Spleen (tissue), 11 donors: ENCODE data around the gene RYR1. TPM values are rescaled to one million over a fixed set of nuclear protein-coding genes. Genes with fewer than 3 reads are reported as not detected.

Experiments
- DNase-seq: peaks from one replicate; pipeline ENCODE4 v3.0.0-alpha.2; 2020
- H3K27ac ChIP-seq, 8 donors: fragments of 200-600 bp; sonication (generic) in 7 of 8; 1 replicate in 4 of 8; 2 replicates in 4 of 8; pipeline versions ENCODE4 v1.5.0 to v1.8.0; 2016 to 2021; ENCODE audit warnings: inconsistent platforms in 4 of 8, mild to moderate bottlenecking in 4 of 8, moderate library complexity in 1 of 8
- H3K27me3 ChIP-seq, 7 donors: fragments of 200-600 bp; sonication (generic) in 6 of 7; replicated peaks in 1 of 7; 1 replicate in 4 of 7; 2 replicates in 3 of 7; pipeline versions ENCODE4 v1.5.0 to v1.8.0; 2016 to 2021; ENCODE audit warnings: inconsistent platforms in 3 of 7, mild to moderate bottlenecking in 1 of 7
- H3K36me3 ChIP-seq, 6 donors: fragments of 200-600 bp; sonication (generic) in 5 of 6; 1 replicate in 4 of 6; 2 replicates in 2 of 6; pipeline versions ENCODE4 v1.5.0 to v1.8.0; 2016 to 2021; ENCODE audit warnings: inconsistent platforms in 2 of 6
- H3K4me1 ChIP-seq, 6 donors: fragments of 200-600 bp; sonication (generic) in 5 of 6; 1 replicate in 3 of 6; 2 replicates in 3 of 6; pipeline versions ENCODE4 v1.5.0 to v1.8.0; 2016 to 2021; ENCODE audit warnings: inconsistent platforms in 3 of 6
- H3K4me3 ChIP-seq, 8 donors: fragments of 200-600 bp; sonication (generic) in 7 of 8; 1 replicate in 4 of 8; 2 replicates in 4 of 8; pipeline versions ENCODE4 v1.5.0 to v1.8.0; 2016 to 2021; ENCODE audit warnings: inconsistent platforms in 4 of 8, mild to moderate bottlenecking in 4 of 8, moderate library complexity in 2 of 8
- H3K9me3 ChIP-seq, 8 donors: fragments of 200-600 bp; sonication (generic) in 7 of 8; 1 replicate in 4 of 8; 2 replicates in 4 of 8; pipeline versions ENCODE4 v1.5.0 to v1.8.0; 2016 to 2021; ENCODE audit warnings: inconsistent platforms in 4 of 8
- CTCF ChIP-seq, 11 experiments: fragments of 200-600 bp in 7 of 11; fragments of 450-650 bp in 4 of 11; sonication (generic) in 4 of 11; IDR thresholded peaks in 8 of 11; conservative IDR thresholded peaks in 3 of 11; 1 replicate in 7 of 11; 2 replicates in 4 of 11; pipeline versions ENCODE4 v1.4.0 to v1.8.0; 2016 to 2021; ENCODE audit warnings: antibody characterized with exemption in 11 of 11, inconsistent platforms in 4 of 11, mild to moderate bottlenecking in 1 of 11
- POLR2A ChIP-seq, 3 donors: fragments of 450-650 bp; IDR thresholded peaks; one replicate each; pipeline ENCODE4 v1.5.1; 2017; ENCODE audit warnings: antibody characterized with exemption in 3 of 3, mild to moderate bottlenecking in 1 of 3
- POLR2AphosphoS5 ChIP-seq, 3 donors: sonication (generic); formaldehyde crosslinking; IDR thresholded peaks; one replicate each; pipeline ENCODE4 v1.5.1; 2017; ENCODE audit warnings: antibody characterized with exemption in 3 of 3
- WGBS, 5 donors: extraction: QIAGEN DNeasy Blood & Tissue Kit in 3 of 5; methylation state at CpG; one replicate each; pipeline versions ENCODE4 v1.1.5 to v1.1.7; 2013 to 2018; 5-methylcytosine and 5-hydroxymethylcytosine counted together
- intact Hi-C: fragments of 100-400 bp; cut with DNase I; formaldehyde crosslinking; loops from one replicate; pipeline ENCODE4 v1.15.0; 2023; ENCODE audit warnings: low total_unique reads
- polyA plus RNA-seq, 3 donors: library from polyadenylated mRNA; stranded (reverse); fragments of 200-250 nt; gene quantifications; one replicate each; pipeline ENCODE4 v1.2.1, GENCODE V29; 2013
- total RNA-seq, 7 donors: library from RNA; depleted of rRNA in 3 of 7; stranded (reverse); fragments of >200 nt in 3 of 7; fragmentation: NEBNext Ultra II Directional in 4 of 7; extraction: Animal tissue kit (Norgen Biotek cat#: 25700) in 4 of 7; gene quantifications; one replicate each; pipeline versions ENCODE4 v1.1.0 to v1.2.1, GENCODE V29; 2016 to 2021
- donor health status: healthy with polysubstance abuse.
- donor health status: DM: no; HTN: no; CAD: no; lungs with moderate emphysema.
- donor health status: DM: no; HTN: no; CAD: no.
- donor health status: Bipolar disorder and iron deficiency.
- donor health status: healthy.
- donor health status: DM: no; HTN: no; CAD: no.
- donor health status: DM: yes; HTN: yes; CAD: no.

The RYR1 gene
- total and polyA plus RNA-seq, 10 donors: 0.32 to 3.2 (median 1.3) TPM

GRCh38 chr19:38519168-38519567 lies 85.7 kb downstream of the RYR1 start:
- Histone ChIP-seq H3K36me3 (no peaks in the 10 kb centered on the region), H3K9me3 (no peaks in the 10 kb centered on the region), H3K27me3 (peaks cover 0 to 15% (median 0%) of the 10 kb centered on the region in 7 donors), H3K4me3 (no peak overlapping the region), H3K27ac (no peak overlapping the region), H3K4me1 (peaks cover 0 to 13% (median 9%) of the 10 kb centered on the region in 6 donors)
- intact Hi-C loops: loop anchor here (10.0 kb wide), 1 partner anchor 116 kb away; no protein-coding TSS in a partner anchor
- 88 to 94% (median 91%) methylated on average over 24 to 26 of the region's 26 CpGs for WGBS, 5 donors
- DNase-seq: no peak
- no peak for TF ChIP-seq CTCF (IDR thresholded peaks at IDR 0.05 in 8 of 11, conservative IDR thresholded peaks at IDR 0.05 in 3 of 11)
- TF ChIP-seq POLR2AphosphoS5 (IDR thresholded peaks at IDR 0.05): no peak
- no peak for TF ChIP-seq POLR2A (IDR thresholded peaks at IDR 0.05)

- DNase-seq: no peak
- no peak overlapping the region for H3K27ac ChIP-seq
- H3K27me3 ChIP-seq: peaks cover 0 to 8% (median 0%) of the 10 kb centered on the region in 7 donors
- no peak for TF ChIP-seq POLR2A (IDR thresholded peaks at IDR 0.05)
- no peak for TF ChIP-seq CTCF (IDR thresholded peaks at IDR 0.05 in 8 of 11, conservative IDR thresholded peaks at IDR 0.05 in 3 of 11)
- TF ChIP-seq POLR2AphosphoS5 (IDR thresholded peaks at IDR 0.05): no peak
- no peaks in the 10 kb centered on the region for H3K36me3 ChIP-seq
- H3K9me3 ChIP-seq: no peaks in the 10 kb centered on the region
- H3K4me1 ChIP-seq: peaks cover 0 to 7% (median 4%) of the 10 kb centered on the region in 6 donors
- WGBS, 5 donors: 89 to 98% (median 95%) methylated on average over 6 of the region's 6 CpGs
- no peak overlapping the region for H3K4me3 ChIP-seq
- intact Hi-C loops: loop anchor here (10.0 kb wide), 1 partner anchor 115 kb away; no protein-coding TSS in a partner anchor
Observed at GRCh38 chr19:38519988-38520387, 86.5 kb downstream of the RYR1 start.

- no peak for TF ChIP-seq POLR2AphosphoS5 (IDR thresholded peaks at IDR 0.05)
- 85 to 95% (median 88%) methylated on average over 15 of the region's 15 CpGs for WGBS, 5 donors
- Histone ChIP-seq H3K36me3 (no peaks in the 10 kb centered on the region), H3K4me3 (no peak overlapping the region), H3K27me3 (peaks cover 0 to 13% (median 0%) of the 10 kb centered on the region in 7 donors), H3K9me3 (no peaks in the 10 kb centered on the region), H3K27ac (no peak overlapping the region), H3K4me1 (no peaks in the 10 kb centered on the region)
- intact Hi-C loops: no loop called here
- DNase-seq: no peak
Observed at GRCh38 chr19:38522915-38523314, 89.4 kb downstream of the RYR1 start.

- DNase-seq: no peak
- Histone ChIP-seq H3K4me1 (no peaks in the 10 kb centered on the region), H3K27me3 (peaks cover 0 to 17% (median 0%) of the 10 kb centered on the region in 7 donors), H3K36me3 (no peaks in the 10 kb centered on the region), H3K9me3 (no peaks in the 10 kb centered on the region), H3K27ac (no peak overlapping the region), H3K4me3 (no peak overlapping the region)
- 72 to 89% (median 83%) methylated on average over 3 of the region's 3 CpGs for WGBS, 5 donors
- intact Hi-C loops: no loop called here
- no peak for TF ChIP-seq POLR2AphosphoS5 (IDR thresholded peaks at IDR 0.05)
- TF ChIP-seq CTCF (IDR thresholded peaks at IDR 0.05 in 8 of 11, conservative IDR thresholded peaks at IDR 0.05 in 3 of 11): no peak
- TF ChIP-seq POLR2A (IDR thresholded peaks at IDR 0.05): no peak
Observed at GRCh38 chr19:38523319-38523718, 89.8 kb downstream of the RYR1 start.

GRCh38 chr19:38524369-38524768 lies 90.9 kb downstream of the RYR1 start:
- Histone ChIP-seq H3K36me3 (no peaks in the 10 kb centered on the region), H3K27me3 (peaks cover 0 to 25% (median 0%) of the 10 kb centered on the region in 7 donors), H3K27ac (no peak overlapping the region), H3K9me3 (no peaks in the 10 kb centered on the region), H3K4me3 (no peak overlapping the region), H3K4me1 (no peaks in the 10 kb centered on the region)
- no peak for DNase-seq
- 70 to 83% (median 79%) methylated on average over 9 of the region's 9 CpGs for WGBS, 5 donors
- no peak for TF ChIP-seq POLR2A (IDR thresholded peaks at IDR 0.05)
- no peak for TF ChIP-seq CTCF (IDR thresholded peaks at IDR 0.05 in 8 of 11, conservative IDR thresholded peaks at IDR 0.05 in 3 of 11)
- no peak for TF ChIP-seq POLR2AphosphoS5 (IDR thresholded peaks at IDR 0.05)
- intact Hi-C loops: no loop called here
